ENCODE results near the gene CABYR.

- TF ChIP-seq EZH2 (IDR thresholded peaks at IDR 0.05; ENCODE audit: low read length) (no peak), CTCF (optimal IDR thresholded peaks at IDR 0.05 in 1 of 3, IDR thresholded peaks at IDR 0.05 in 1 of 3, conservative IDR thresholded peaks at IDR 0.05 in 1 of 3; ENCODE audit: extremely low read depth in 1 of 3, insufficient read depth in 2 of 3, low read length in 3 of 3) (no peak)
These were observed 60.6 kb downstream of the CABYR start for GRCh38 chr18:24199372-24199962.

Data from keratinocyte (primary cell).